ENCODE measurements around the gene TMEM243.

TMEM243 gene

DNA sequence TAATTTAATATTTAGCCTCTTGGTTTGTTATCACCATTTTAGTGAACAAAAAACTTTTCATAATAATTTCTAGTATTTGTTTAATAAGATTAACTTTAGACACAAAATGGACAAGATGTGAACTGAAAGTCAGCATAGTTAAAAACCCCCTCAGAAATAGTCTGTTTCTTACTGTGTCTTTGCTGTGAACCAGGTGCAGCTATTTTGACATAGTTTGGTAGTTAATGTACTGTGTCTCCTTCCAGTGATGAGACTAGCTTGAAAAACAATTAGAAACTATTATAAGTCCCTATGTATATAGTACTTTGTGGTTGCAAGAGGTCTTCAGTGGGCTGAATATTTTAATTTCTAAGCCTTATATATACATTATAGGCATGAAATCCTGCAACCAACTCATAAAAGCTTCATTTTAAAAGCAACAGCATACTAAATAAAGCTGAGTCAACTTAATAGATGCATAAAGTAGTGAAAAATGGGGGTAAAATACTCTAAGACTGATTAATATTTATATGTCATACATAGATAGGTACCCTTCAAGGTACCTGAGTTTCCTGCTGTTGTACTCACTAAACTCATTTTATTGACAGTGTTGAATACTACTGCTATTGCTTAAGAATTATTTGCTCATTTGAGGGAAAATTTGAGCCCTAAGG, 48.1 kb downstream of the TMEM243 start:
- Histone ChIP-seq H3K36me3 (ENCODE audit: control insufficient read depth, insufficient read depth, low read length) (peaks cover 54% of the 10 kb centered on the region), H3K4me1 (ENCODE audit: control insufficient read depth, insufficient read depth, low read length) (no peaks in the 10 kb centered on the region), H3K9me3 (ENCODE audit: control insufficient read depth, low read length) (no peaks in the 10 kb centered on the region), H3K27ac (ENCODE audit: insufficient read depth, low read depth, low read length, poor library complexity, severe bottlenecking) (no peak overlapping the region), H3K4me3 (ENCODE audit: insufficient read depth, low read depth, low read length) (no peak overlapping the region), H3K27me3 (ENCODE audit: control insufficient read depth, insufficient read depth, low read length, poor library complexity, severe bottlenecking) (no peaks in the 10 kb centered on the region)

DNA sequence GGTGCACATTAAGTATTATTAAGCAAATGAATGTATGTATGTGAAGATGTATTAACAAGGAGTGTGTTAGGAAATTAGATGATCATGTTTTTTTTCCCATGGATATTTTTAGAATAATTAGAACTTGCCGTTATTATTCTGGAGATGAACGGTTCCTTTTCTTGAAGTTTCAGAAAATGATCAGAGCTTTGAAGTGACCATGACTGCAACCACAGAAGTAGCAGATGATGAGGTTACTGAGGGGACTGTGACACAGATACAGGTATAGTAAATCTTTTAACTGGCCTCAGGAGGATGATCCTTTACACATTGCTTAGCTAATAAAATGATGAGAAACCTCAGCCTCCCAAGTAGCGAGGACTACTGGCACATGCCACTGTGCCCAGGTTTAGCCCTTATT, 48.7 kb downstream of the TMEM243 start:
- no peak overlapping the region for H3K4me3 ChIP-seq (ENCODE audit: insufficient read depth, low read depth, low read length)
- no peak overlapping the region for H3K27ac ChIP-seq (ENCODE audit: insufficient read depth, low read depth, low read length, poor library complexity, severe bottlenecking)
- H3K36me3 ChIP-seq (ENCODE audit: control insufficient read depth, insufficient read depth, low read length): peaks cover 57% of the 10 kb centered on the region
- no peaks in the 10 kb centered on the region for H3K9me3 ChIP-seq (ENCODE audit: control insufficient read depth, low read length)
- 96 to 98% methylated on average over 2 to 3 of the region's 3 CpGs for WGBS, 2 experiments
- no peaks in the 10 kb centered on the region for H3K4me1 ChIP-seq (ENCODE audit: control insufficient read depth, insufficient read depth, low read length)
- no peaks in the 10 kb centered on the region for H3K27me3 ChIP-seq (ENCODE audit: control insufficient read depth, insufficient read depth, low read length, poor library complexity, severe bottlenecking)

DNA sequence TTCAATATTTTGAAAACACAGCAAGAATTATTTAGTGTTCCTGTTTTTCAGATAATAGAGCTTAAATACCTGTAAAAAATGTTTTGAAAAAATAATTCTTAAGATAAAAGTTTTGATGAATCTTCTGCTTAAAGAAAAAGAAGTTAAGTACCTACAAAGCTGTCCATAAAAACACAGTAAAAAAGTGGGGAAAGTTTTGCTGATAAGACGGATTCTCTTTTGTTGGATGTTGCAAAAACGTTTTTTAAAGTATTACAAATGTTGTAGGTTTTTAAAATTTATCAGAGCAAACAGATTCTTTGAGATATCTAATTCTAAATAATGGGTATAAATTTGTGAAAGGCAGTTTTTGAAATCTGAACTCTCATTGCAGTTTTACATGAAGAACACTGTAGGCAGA, 55.1 kb downstream of the TMEM243 start:
- no peak overlapping the region for H3K4me3 ChIP-seq (ENCODE audit: insufficient read depth, low read depth, low read length)
- 82 to 100% methylated on average over 2 of the region's 2 CpGs for WGBS, 2 experiments
- H3K27ac ChIP-seq (ENCODE audit: insufficient read depth, low read depth, low read length, poor library complexity, severe bottlenecking): no peak overlapping the region
- no peaks in the 10 kb centered on the region for H3K4me1 ChIP-seq (ENCODE audit: control insufficient read depth, insufficient read depth, low read length)
- H3K9me3 ChIP-seq (ENCODE audit: control insufficient read depth, low read length): no peaks in the 10 kb centered on the region
- H3K36me3 ChIP-seq (ENCODE audit: control insufficient read depth, insufficient read depth, low read length): peaks cover 32% of the 10 kb centered on the region
- no peaks in the 10 kb centered on the region for H3K27me3 ChIP-seq (ENCODE audit: control insufficient read depth, insufficient read depth, low read length, poor library complexity, severe bottlenecking)

DNA sequence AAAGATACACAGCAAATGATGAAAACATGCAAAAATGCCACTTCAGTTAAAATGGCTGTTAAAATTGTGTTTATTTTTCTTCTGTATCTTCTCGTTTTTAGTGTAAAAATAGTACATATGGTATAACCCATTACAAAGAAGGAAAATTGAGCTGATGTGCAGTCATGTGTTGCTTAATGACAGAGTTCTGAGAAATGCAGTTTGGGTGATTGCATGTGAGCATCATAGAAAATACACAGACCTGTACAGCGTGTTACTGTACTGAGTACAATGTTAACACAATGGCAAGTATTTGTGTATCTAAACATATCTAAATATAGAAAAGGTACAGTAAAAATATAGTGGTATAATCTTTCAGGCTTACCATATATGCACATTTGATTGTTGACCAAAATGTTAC, 60.0 kb downstream of the TMEM243 start:
- H3K9me3 ChIP-seq (ENCODE audit: control insufficient read depth, low read length): no peaks in the 10 kb centered on the region
- peaks cover 10% of the 10 kb centered on the region for H3K4me1 ChIP-seq (ENCODE audit: control insufficient read depth, insufficient read depth, low read length)
- no peaks in the 10 kb centered on the region for H3K27me3 ChIP-seq (ENCODE audit: control insufficient read depth, insufficient read depth, low read length, poor library complexity, severe bottlenecking)
- H3K4me3 ChIP-seq (ENCODE audit: insufficient read depth, low read depth, low read length): no peak overlapping the region
- H3K36me3 ChIP-seq (ENCODE audit: control insufficient read depth, insufficient read depth, low read length): no peaks in the 10 kb centered on the region
- H3K27ac ChIP-seq (ENCODE audit: insufficient read depth, low read depth, low read length, poor library complexity, severe bottlenecking): no peak overlapping the region
- 100% methylated on average over 1 of the region's 2 CpGs; no CpG with 5 or more reads in 1 of the 2 experiments for WGBS, 2 experiments

DNA sequence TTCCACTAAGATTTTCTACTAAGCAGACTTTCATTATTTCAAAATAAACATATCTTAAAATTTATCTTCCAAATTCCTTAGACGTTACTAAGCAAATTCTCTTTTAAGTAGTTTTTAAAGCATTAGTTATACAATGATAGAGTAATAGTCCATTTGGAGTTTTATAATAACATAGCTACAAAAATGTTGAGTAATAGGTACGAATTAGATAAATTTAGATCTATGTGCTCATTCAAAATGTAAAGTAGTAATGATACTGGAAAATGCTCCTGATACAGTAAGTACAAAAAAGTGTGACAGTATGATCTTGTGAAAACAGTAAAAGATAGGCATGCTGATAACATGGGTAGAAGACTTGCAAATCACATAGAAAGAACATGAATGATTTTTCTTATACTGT, 62.8 kb downstream of the TMEM243 start:
- Histone ChIP-seq H3K27ac (ENCODE audit: insufficient read depth, low read depth, low read length, poor library complexity, severe bottlenecking) (no peak overlapping the region), H3K9me3 (ENCODE audit: control insufficient read depth, low read length) (no peaks in the 10 kb centered on the region), H3K4me3 (ENCODE audit: insufficient read depth, low read depth, low read length) (no peak overlapping the region), H3K27me3 (ENCODE audit: control insufficient read depth, insufficient read depth, low read length, poor library complexity, severe bottlenecking) (no peaks in the 10 kb centered on the region), H3K36me3 (ENCODE audit: control insufficient read depth, insufficient read depth, low read length) (no peaks in the 10 kb centered on the region), H3K4me1 (ENCODE audit: control insufficient read depth, insufficient read depth, low read length) (peaks cover 10% of the 10 kb centered on the region)
- 96 to 100% methylated on average over 1 of the region's 2 CpGs for WGBS, 2 experiments

DNA sequence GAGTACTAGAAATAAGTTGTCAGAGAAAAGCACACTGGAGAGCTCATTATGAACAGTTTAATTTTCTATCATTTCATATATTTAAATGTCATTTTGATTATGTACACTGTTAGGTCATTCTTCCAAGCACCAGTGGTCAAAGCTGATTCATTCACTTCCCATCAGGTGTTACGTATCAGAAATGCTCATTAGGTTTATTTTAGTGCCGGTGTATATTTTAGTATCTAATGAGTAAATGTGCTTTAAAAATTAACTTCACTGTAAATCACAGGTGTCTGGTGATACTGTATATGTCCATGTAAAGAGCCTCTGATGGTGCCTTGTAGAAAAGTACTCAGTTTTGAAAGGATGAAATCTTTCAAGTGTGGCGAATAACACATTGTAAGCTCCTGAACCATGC, 63.7 kb downstream of the TMEM243 start:
- 98 to 100% methylated on average over 2 to 3 of the region's 3 CpGs for WGBS, 2 experiments
- H3K36me3 ChIP-seq (ENCODE audit: control insufficient read depth, insufficient read depth, low read length): no peaks in the 10 kb centered on the region
- H3K9me3 ChIP-seq (ENCODE audit: control insufficient read depth, low read length): no peaks in the 10 kb centered on the region
- peaks cover 10% of the 10 kb centered on the region for H3K4me1 ChIP-seq (ENCODE audit: control insufficient read depth, insufficient read depth, low read length)
- H3K27me3 ChIP-seq (ENCODE audit: control insufficient read depth, insufficient read depth, low read length, poor library complexity, severe bottlenecking): no peaks in the 10 kb centered on the region
- no peak overlapping the region for H3K4me3 ChIP-seq (ENCODE audit: insufficient read depth, low read depth, low read length)
- no peak overlapping the region for H3K27ac ChIP-seq (ENCODE audit: insufficient read depth, low read depth, low read length, poor library complexity, severe bottlenecking)

DNA sequence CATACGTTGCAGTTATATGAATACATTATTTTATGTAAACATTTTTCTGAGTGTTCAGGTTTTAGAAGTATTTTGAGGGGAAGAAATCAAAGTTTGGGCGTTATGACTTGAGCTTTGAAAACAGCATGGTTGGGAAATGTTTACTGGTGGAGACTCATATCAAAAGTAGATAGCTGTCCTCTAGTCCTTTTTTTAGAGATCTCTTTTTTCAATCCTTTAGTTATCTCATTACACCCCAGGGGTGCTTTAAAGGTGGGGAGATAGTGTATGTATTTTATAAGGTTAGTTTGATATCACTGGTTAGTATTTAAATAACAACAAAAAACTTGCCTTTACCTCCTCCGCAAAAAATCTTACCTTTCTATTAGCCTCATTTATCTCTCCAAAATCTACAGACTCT, 65.0 kb downstream of the TMEM243 start:
- Histone ChIP-seq H3K9me3 (ENCODE audit: control insufficient read depth, low read length) (no peaks in the 10 kb centered on the region), H3K4me1 (ENCODE audit: control insufficient read depth, insufficient read depth, low read length) (peaks cover 10% of the 10 kb centered on the region), H3K36me3 (ENCODE audit: control insufficient read depth, insufficient read depth, low read length) (no peaks in the 10 kb centered on the region), H3K4me3 (ENCODE audit: insufficient read depth, low read depth, low read length) (peak overlapping the region; percentile 69), H3K27ac (ENCODE audit: insufficient read depth, low read depth, low read length, poor library complexity, severe bottlenecking) (no peak overlapping the region), H3K27me3 (ENCODE audit: control insufficient read depth, insufficient read depth, low read length, poor library complexity, severe bottlenecking) (no peaks in the 10 kb centered on the region)
- 35 to 50% methylated on average over 1 of the region's 3 CpGs for whole genome bisulfite sequencing, 2 experiments

DNA sequence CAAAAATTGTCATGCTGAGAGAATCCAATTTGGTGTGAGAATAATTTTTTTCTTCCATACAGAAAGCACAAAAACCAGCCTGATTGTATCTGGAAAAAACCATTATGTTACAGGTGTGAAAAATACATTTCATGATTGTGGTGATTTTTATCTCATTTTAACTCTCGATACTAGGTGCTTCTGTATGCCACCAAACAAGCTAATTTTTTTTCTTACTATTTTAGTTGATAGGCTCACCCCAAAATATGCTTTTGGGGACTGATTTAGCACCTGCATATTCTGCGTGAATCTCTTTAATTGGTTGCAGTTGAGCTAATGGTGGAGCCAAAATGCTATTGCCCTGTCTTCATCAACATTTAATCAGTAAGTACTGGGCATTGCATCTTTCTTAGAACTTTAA, 65.4 kb downstream of the TMEM243 start:
- no peak overlapping the region for H3K27ac ChIP-seq (ENCODE audit: insufficient read depth, low read depth, low read length, poor library complexity, severe bottlenecking)
- no peaks in the 10 kb centered on the region for H3K36me3 ChIP-seq (ENCODE audit: control insufficient read depth, insufficient read depth, low read length)
- peaks cover 10% of the 10 kb centered on the region for H3K4me1 ChIP-seq (ENCODE audit: control insufficient read depth, insufficient read depth, low read length)
- peak overlapping the region; percentile 69 for H3K4me3 ChIP-seq (ENCODE audit: insufficient read depth, low read depth, low read length)
- no peaks in the 10 kb centered on the region for H3K9me3 ChIP-seq (ENCODE audit: control insufficient read depth, low read length)
- WGBS, 2 experiments: 72 to 74% methylated on average over 2 of the region's 2 CpGs
- H3K27me3 ChIP-seq (ENCODE audit: control insufficient read depth, insufficient read depth, low read length, poor library complexity, severe bottlenecking): no peaks in the 10 kb centered on the region

DNA sequence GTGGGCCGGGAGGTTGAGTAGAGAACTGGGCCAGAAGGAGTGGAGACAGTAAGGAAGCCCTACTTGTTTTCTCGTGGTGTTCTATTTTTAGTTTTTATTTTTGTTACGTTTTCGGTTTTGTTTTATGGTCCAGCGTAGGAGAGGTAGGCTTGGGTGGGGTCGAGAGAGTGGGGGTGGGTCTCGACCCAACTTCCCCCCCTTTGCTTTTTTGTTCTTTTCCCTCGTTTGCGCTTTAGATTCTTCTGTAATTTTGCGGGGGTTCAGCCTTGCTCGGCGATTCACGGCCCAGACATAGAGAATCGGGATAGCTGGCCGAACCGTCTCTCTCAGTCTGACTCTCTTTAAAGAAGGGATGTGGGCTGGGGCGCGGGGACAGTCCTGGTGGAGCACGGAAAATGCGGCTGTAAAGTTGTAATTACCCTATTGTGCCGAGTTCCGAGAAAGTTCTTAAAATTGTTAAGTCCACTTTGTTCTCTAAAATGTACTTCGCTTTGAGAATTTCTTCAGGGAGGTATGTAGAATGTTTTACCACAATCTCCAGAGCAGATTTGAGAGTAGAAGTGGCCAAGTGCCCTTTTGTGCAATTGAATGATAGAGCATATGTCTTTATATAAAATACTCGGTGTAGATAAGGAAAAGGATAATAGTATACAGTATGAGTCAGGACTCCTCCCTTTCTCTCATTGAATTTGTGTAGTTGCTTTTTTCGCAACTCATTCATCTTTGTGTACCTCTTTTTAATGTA, 66.5 kb downstream of the TMEM243 start:
- Histone ChIP-seq H3K9me3 (ENCODE audit: control insufficient read depth, low read length) (no peaks in the 10 kb centered on the region), H3K4me3 (ENCODE audit: insufficient read depth, low read depth, low read length) (peak overlapping the region; percentile 69), H3K36me3 (ENCODE audit: control insufficient read depth, insufficient read depth, low read length) (no peaks in the 10 kb centered on the region), H3K27me3 (ENCODE audit: control insufficient read depth, insufficient read depth, low read length, poor library complexity, severe bottlenecking) (no peaks in the 10 kb centered on the region), H3K4me1 (ENCODE audit: control insufficient read depth, insufficient read depth, low read length) (peaks cover 10% of the 10 kb centered on the region), H3K27ac (ENCODE audit: insufficient read depth, low read depth, low read length, poor library complexity, severe bottlenecking) (peak overlapping the region; percentile 99)
- WGBS, 2 experiments: 1% methylated on average over 25 of the region's 25 CpGs

DNA sequence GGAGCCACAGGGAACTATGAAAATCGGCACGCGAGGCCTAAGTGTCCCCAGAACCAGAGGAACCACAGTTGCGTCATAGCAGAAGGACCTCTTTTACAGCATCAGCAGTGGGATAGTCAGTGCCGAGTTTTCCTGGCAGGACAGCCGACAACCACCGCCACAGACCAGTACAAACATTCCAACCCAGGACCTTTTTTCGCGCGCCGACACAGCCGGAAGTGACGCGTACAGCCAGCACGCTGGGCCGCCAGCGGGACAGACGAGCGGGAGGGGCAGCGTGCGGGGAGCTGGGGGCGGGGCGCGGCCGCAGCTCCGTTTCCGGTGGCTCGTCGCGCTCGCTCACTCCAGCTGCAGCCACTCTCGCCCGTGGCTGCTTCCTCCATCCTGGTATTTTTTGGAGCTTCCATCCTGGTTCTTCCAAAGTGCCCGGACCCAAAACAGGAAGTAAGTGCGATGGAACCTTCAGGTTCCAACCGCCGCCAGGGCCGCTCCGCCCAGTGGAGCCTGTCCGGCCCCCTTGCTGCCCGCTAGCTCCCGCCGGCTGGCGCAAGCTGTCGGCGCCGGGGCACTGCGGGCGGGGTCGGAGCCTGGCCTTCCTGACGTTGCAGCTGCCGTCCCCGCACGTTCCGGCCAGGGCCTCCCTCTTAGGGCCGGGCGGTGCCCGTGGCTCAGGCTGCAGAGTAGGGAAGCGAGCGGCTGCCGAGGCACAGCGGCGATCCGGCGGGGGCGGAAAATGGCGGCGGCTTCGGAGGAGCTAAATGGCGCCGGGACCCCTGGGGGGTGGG, 67.2 kb downstream of the TMEM243 start, which contains the start of gene DMTF1:
DMTF1 (plus strand) TSS at position 342 of the 785 bp plus-strand sequence. CDS start 12,489 bp downstream, outside the sequence.
- Histone ChIP-seq H3K36me3 (ENCODE audit: control insufficient read depth, insufficient read depth, low read length) (no peaks in the 10 kb centered on the region), H3K4me3 (ENCODE audit: insufficient read depth, low read depth, low read length) (peak within 1 kb of the TSS; percentile 69), H3K27me3 (ENCODE audit: control insufficient read depth, insufficient read depth, low read length, poor library complexity, severe bottlenecking) (no peaks in the 10 kb centered on the region), H3K9me3 (ENCODE audit: control insufficient read depth, low read length) (no peaks in the 10 kb centered on the region), H3K27ac (ENCODE audit: insufficient read depth, low read depth, low read length, poor library complexity, severe bottlenecking) (peak within 1 kb of the TSS; percentile 99), H3K4me1 (ENCODE audit: control insufficient read depth, insufficient read depth, low read length) (peaks cover 10% of the 10 kb centered on the region)
- 0% methylated on average over 71 of the region's 71 CpGs for WGBS, 2 experiments
